GM12875 (cell line): Measurements from ENCODE around the gene DOCK1.
"Not testable (repeated sequence)": the region's sequence is repeated elsewhere in the genome, so short reads cannot be mapped to it uniquely, and the experiment has no call there.

Experiments
- H3K4me3 ChIP-seq: one replicate; pipeline ENCODE4 v1.5.1; 2011; ENCODE audit warnings: low read depth, low read length, control low read depth
- CTCF ChIP-seq: IDR thresholded peaks from 2 replicates; pipeline ENCODE4 v1.5.1; 2011; ENCODE audit warnings: low read depth, mild to moderate bottlenecking, control low read depth, inconsistent platforms, low read length, moderate library complexity, borderline replicate concordance; ENCODE audit not compliant: insufficient read depth

The DOCK1 gene

DNA sequence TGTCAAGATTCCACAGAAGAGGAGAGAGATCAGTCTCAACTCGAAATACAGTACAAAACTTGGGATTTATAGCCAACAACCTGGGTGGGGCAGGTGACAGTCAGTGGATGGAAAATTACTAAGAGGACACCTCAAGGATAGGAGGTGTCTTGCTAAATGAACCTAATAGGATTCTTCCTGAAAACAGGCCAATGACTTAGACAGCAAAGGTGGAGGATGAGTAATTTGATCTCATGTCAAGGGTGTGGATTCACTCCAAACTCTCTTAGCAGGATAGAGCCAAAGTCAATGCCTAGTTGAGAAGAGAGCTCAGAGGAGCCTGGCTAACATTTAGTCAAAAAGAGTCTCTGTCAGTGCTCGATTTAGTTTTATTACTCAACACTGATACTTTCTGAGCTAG is 397.9 kb downstream of the DOCK1 start:
- H3K4me3 ChIP-seq = no peak overlapping the region
- no peak for TF ChIP-seq CTCF

GRCh38 chr10:127303746-127304145 is 398.5 kb downstream of the DOCK1 start:
- no peak for TF ChIP-seq CTCF
- no peak overlapping the region for H3K4me3 ChIP-seq

DNA sequence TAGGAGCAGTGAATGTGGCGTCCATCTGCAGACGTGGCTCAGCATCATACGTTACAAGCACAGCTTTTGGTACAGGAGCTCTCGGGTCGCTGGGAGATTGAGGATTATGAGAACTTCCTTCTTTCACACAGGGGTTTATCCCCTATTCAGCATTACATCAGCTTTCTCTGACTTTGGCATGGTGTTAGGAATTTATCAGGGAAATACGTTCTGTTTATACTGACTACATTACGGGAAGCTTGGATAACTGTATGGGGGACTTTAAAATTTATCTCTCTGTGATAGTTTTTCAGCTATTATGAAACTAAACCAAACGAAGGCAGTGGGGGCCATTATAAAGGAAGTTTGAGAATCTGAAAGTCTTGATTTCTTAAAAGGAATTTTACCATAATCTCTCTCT is 401.3 kb downstream of the DOCK1 start:
- TF ChIP-seq CTCF = no peak
- H3K4me3 ChIP-seq = no peak overlapping the region

GRCh38 chr10:127307338-127307737 is 402.1 kb downstream of the DOCK1 start:
- H3K4me3 ChIP-seq = no peak overlapping the region
- no peak for TF ChIP-seq CTCF

GRCh38 chr10:127308031-127308430 is 402.8 kb downstream of the DOCK1 start:
- H3K4me3 ChIP-seq = no peak overlapping the region
- TF ChIP-seq CTCF = no peak

GRCh38 chr10:127309619-127310018 is 404.4 kb downstream of the DOCK1 start:
- not testable (repeated sequence) for H3K4me3 ChIP-seq

GRCh38 chr10:127310430-127310829 is 405.2 kb downstream of the DOCK1 start:
- TF ChIP-seq CTCF = no peak
- H3K4me3 ChIP-seq = no peak overlapping the region

DNA sequence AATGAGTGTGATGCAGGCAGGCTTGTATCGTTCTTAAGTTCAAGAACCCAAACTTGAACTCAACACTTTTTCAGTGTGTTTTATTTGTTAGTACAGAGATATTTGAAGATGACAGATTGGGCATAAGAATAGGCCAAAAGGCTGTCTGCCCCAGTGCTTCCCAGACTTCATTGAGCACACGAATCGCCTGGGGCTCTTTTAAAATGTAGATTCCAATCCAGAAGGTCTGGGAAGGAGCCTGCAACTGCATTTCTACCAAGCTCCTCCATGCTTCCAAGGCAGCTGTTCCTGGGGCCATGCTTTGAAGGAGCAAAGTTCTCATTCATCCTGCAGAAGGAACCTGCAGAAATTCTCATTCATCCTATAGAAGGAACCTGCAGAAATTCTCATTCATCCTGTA is 405.7 kb downstream of the DOCK1 start:
- H3K4me3 ChIP-seq = no peak overlapping the region
- TF ChIP-seq CTCF = no peak
